CD4-positive, alpha-beta T cell treated with Interleukin-6 at 100 ng/mL for 8 hours (primary cell): ENCODE results near the gene SLIT3.
"Not testable (repeated sequence)": the region's sequence is repeated elsewhere in the genome, so short reads cannot be mapped to it uniquely, and the experiment has no call there.

Experiments used
- DNase-seq: peaks from one replicate; pipeline ENCODE4 v3.0.0-alpha.2; 2020; ENCODE audit warnings: mixed read lengths, low spot score

The SLIT3 gene

DNA sequence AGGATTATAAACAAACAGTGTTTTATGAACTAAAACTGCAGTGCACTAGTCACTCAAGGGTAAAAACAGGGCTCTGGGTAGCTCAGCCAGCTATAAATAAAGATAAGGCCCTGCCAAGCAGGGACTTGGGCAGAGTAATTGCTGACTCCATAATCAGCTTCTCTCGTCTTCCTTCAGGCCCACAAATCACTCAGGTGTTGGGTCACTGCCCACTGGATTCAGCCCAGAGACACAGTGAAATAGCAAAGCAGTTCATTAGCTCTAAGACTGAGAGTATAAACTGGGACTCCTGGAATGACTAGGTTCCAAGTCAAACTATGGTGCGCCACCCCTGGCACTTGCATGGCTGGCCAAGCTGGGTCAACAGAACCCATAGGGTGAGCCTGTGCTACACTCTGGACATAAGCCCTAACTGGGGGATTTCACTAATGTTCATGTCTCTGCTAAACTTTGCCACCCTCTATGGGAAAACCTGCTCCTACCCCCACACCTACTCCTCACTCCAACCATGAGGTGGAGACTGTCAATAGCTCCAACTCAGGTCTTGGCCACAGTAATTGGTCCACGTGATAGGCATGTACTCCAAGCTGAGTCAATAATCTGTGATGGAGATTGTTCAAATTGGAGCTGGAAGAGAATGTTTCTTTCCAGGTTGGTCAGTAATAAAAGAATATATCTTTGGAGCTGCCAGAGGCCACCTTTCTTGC lies 158.5 kb downstream of the SLIT3 start:
- no peak for DNase-seq

DNA sequence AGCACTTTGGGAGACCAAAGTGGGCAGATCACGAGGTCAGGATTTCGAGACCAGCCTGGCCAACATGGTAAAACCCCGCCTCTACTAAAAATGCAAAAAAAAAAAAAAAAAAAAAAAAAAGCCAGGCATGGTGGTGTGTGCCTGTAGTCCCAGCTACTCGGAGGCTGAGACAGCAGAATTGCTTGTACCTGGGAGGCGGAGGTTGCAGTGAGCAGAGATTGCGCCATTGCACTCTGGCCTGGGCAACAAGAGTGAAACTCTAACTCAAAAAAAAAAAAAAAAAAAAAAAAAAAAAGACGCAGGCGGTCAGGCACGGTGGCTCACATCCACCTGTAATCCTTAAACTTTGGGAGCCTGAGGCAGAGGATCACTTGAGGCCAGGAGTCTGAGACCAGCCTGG lies 160.7 kb downstream of the SLIT3 start:
- not testable (repeated sequence) for DNase-seq

DNA sequence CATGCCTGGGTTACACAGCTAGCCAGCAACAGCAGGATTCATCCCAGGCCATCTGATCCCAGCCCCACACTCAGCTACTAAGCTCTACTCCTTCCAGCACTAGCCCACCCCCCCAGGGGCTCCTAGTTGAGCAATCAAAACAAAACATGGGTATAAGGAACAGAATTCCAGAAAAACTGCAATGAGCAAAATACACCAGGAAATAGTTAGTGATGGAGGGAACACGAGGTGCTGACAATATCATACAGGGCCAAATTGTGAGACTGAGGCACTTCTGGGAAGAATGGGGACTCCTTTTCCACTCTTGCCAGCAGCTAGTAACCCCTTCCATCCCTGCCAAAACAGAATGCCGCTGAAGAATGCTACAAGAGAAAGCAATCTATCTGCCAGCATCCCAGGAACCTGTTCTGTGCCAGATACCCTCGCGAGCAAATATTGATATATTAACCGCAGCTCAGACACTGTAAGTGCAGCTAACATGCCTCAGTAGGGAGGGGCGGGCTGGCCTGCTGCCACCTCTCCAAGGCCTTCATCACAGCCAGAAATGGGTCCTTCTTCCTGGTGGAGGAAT lies 161.4 kb downstream of the SLIT3 start:
- DNase-seq = no peak

DNA sequence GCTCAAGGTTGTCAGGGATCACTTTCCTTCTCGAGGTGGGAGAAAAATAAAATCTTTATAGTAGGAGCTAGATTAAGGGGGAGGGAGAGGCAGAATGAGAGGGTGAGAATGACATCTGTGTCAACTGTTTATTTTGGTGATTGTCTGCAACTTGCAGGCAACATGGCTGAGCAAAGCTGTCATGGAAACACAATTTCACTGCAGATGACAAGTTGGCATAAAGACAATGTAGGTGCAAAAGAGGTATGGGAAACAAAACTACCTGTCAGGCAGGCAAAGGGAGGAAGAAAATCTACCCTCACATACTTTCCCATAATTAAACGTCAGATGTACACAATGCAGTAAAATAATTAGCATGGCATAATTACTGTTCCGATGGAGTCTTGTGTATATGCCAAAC lies 167.4 kb downstream of the SLIT3 start:
- no peak for DNase-seq

DNA sequence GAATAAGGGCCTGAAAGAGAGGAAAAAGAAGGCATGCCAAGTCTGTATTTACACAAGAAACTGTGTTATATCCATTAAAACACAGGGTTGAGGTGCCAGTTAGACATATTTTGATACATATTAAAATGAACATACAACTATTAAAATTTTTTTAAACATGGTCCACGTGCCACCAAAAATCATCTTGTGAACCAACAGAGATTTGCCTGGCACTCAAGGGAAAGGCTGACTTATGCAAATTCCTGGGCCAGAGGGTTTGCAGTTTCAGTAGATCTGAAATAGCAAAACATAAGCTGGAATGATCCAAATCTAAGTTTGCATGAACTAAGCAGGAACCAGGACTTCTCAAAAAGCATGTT lies 168.7 kb downstream of the SLIT3 start:
- DNase-seq = no peak

DNA sequence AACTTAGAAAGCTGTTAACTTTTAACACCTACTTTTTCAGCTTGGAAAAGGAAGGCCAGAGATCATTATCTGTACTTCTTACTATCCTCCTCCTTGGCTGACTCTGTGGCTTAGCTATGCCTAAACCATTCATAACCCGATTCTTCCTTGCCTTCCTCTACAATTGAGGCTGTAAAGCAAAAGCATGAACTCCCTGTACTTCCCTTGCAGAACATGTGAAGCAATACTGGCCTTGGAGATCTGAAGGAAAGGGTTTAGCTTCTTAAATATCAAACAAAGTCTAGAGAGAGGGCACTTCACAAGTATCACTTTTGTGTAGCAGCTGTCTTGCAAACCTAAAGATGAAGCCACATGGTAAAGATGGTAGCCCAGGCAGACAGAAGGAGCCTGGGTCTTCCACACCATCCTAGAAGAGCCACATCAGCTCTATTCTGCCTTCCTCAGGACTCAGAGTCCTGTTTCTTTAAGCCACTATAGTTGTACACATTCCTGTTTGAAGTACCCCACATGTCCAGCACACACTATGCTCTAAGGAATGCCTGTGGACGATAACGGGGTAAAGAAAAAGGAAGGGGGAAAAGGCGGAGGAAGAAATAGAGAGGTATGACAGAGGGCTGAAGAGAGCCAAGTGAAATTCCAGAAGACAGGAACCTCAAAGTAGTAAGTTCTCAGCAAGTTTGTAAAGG lies 169.2 kb downstream of the SLIT3 start:
- no peak for DNase-seq

DNA sequence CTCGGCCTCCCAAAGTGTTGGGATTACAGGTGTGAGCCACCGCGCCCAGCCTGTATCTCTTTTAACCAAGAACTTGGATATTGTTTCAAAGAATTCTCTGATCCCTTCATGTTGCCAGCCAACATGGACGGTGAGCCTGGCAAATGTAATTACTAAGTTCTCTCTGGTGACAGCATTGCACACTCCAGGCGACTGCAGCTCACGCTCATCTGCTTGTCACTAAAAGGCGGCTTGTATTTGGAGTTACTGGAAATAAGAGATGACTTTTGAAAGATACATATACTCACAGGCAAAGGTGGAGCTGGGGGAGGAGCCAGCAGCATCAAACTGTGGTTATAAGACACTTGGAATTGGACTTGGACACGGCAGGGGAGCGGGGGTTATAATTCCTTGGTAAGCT lies 172.3 kb downstream of the SLIT3 start:
- DNase-seq = no peak

DNA sequence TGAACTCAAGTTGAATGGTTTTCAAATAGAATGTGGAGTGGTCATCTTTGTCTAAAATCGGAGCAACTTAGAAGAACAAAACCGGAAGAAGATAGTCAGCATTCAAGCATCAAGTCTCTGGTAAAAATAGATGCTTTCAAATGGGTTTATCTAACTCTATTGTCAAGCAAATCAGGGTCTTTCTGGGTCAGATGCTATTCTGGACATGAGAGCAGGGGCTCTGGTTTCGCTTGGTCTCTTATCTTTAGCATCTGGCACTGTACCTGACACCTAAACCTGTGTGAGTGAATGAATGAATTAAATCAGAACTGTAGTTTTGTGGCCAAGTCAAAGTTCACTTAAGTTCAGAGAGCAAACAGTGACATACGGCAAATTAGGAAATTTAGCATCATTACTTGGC lies 173.5 kb downstream of the SLIT3 start:
- no peak for DNase-seq

DNA sequence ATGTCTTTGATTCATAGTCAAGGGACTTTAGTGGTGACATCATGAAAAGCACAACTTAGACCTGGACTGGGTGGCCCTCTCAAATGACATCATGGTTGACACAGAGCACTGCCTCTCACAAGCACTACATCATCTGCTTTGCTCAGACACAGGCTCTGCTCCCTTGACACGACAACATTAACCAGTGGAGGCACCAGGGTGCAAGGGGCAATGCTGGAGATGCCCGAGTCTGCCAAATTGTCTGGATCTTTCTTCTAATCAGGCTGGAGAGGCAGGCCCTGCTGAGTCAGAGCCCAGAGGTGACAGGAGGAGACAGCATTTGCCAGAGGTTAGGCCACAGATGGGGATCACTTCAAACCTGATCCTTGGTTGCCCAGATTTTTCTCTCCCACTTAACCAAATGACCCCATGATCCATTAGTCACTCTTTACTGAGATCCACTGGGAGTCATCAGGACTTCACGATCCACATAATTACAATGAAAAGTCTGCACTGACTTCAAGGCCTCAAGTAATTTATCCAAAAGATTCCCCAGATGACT lies 174.4 kb downstream of the SLIT3 start:
- no peak for DNase-seq

DNA sequence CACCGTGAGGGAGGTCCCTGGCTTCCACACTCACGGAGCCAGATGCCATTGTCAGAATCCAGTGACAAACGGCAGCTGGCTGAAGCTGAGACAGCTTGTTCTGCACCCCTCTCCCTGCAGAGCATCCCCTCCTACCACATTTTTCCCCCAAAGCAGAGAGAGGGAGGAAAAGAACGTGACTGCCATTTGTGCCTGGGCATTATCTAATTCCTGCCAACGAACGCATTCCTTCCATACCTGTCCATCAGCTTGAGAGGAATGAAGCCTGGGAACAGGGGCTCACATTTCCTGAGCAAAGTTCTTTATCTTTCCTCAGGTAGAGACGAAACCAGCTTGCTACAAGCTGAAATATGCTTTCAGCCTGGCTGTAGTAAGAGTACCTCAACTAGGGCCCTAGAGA lies 175.4 kb downstream of the SLIT3 start:
- DNase-seq = no peak

DNA sequence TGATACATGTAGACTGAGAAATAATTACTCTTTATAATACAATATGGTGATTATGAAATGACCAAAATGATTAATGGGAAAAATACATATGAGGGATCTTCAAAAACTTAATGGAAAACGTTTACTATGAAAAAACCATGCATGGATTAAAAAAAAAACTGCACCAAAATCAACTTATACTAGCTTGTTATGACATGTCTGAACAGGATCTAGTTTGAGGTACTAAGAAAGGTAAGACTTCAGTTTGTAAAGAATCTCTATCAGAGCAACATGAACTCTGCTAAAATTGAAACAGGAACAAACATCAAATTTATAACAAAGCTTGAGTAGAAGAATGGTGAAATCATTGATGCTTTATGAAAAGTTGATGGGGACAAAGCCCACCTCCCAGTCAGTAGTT lies 178.0 kb downstream of the SLIT3 start:
- no peak for DNase-seq

DNA sequence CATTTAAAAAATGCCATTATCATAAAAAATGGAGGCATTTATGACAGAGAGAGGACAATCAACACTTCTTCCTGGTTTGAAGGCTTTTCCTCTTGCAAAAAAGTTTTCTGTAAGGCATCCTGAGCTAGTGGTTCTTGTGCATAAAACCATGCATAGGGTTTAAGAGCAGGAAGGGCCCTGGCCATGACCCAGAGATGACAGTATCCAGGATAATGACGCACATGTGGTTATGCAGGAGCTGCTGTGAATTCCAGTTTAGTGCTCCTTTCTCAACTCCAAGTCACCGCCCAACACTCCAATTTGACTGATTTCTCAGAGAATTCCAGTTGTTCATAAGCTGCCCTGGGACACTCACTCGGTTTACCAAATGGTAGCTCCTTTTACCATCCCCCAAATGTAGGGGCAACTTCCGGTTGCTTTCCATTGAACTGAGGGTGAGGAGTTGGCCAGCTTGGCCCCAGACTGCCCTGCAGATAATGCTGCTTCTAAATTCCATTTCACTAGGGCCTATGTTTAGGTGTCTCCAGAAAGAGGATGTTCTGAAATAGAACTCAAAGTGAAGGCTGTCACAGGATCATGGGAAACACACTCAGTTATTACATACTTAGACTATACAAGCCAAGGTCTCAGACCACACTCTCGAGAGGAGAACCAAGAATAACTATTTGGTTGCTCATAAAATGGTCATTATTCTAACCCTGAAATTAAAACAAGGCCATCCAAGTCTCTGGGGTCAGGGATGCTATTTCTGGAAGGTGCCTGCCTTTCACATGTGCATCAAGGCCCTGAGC lies 179.1 kb downstream of the SLIT3 start:
- no peak for DNase-seq

DNA sequence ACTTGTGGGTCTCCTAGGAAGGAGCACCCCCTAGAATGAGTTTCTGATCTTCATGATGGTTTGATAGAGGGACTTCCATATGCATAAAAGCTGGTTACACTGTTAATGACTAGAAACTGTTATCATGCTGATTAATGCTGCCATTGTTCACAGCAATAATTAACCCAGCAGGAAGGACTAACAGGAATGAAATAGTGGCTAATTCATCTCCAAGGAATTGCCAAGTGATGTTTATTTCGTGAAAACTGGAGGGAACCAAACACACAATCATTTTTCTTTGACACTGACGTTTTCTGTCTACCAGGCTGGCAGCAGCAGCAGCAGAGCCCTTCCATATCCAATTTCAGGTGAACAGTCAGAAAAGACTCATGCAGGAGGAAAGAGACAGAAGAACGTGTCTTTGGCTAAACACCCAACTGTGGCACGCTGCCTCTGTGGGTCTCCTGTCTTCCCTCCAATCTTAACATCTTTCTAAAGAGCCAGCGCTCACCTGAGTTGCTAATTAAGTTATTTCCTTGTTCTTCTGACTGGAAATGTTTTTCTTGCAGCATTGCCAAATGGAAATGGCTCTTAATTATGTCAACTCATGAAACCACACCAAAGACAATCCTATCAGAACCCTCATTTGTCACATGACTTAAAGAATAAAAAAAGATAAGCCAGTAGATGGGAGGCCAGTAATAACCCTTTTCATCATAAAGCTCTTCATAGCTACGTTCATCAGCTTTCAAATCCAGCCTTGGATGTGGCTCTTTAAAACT lies 181.5 kb downstream of the SLIT3 start:
- no peak for DNase-seq

DNA sequence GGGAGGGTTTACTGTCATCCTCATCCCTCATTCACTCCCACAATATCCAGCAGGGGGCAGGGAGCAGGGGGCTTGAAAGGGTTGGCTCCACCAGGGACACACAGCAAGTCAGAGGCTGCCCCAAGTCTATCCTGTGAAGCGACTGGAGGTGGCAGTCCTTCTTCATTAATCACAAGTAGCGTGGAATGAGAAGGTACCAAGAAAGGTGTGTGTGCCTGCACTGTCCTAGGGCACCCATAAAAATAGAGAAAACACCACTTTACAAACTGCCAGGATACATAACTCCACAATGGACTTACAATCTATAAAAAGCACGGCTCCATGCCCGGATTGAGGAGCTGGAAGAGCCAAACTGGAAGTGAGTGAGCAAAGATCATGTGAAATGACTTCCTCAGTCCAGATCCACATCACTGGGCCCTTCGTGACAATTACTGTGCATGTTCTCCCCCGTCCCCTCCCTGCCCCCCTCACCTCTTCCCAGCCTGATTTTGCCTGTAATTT lies 183.9 kb downstream of the SLIT3 start:
- DNase-seq = no peak

DNA sequence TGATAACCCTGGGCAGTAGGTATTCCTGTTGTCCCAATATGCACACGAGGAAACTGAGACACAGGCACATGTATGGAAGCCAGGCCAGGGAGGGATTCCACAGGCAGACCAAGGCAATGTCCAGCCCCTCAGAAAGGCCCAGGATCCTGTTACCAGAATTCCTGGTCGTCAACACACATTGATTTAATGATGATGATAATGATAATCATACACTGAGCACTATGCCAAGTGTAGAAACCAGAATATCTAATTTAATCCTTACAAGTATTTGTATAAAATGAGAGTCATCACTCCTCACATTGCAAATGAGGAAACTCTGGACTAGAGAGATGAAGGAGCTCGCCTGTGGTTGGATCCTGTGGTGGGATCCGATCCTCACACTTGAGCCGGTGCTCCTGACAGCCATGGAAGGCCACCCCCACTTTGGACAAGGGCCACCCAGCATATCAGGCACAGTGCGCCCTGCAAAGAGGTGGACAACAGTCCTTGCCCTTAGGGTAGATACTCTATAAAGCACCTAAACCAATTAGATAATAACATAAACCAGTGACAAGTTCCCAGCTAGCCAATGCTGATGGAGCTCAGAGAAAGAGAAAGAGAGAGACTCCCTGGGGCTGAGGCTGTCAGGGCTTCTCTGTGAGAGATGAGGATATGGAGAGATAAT lies 185.3 kb downstream of the SLIT3 start:
- no peak for DNase-seq

DNA sequence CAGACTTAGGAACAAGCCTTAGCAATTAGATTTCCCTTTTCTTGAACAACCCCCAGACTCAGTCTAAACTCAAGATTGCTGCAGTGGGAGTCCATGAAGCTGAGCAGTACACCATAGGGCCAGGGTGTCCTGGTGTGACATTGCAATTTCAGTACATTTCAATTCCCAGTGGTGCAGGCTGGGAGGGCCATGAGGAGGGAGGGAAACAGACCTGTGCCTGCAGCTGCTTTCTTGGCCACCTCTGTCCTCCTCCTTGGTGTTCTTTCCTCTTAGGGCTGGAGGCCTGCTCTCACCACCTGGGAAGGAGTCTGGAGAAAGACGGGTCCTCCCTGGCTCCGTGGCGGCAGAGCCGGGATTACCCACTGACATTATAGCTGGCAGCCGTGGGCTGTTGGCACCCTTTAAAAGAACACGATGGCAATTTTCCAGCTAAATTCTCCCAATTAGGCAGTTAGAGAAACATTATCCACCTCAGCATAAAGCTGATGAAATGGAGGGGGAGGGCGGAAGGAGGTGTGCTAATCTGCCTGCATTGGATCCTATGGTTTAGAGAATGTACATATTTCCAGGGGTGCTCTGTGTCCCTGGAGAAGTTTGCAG lies 186.4 kb downstream of the SLIT3 start:
- DNase-seq = no peak

DNA sequence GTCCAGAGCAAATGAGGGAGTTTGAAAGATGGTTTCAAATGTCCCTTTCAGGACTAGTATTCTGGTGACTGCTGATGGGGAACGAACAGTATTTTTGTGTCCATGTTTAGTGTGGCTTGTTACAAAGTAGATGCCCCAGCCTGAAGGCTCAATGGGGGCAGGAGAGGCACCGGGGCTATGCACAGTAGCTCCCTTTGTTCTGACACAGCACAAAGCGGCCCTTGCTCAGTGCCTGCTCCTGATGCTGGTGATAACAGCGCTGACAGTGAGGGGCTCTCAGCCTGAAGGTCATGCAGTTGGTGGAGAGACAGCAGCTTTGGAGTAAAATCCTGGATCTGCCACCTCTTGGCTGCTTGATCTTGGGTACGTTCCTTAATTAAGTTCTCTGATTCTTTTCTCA lies 188.9 kb downstream of the SLIT3 start:
- DNase-seq = no peak

DNA sequence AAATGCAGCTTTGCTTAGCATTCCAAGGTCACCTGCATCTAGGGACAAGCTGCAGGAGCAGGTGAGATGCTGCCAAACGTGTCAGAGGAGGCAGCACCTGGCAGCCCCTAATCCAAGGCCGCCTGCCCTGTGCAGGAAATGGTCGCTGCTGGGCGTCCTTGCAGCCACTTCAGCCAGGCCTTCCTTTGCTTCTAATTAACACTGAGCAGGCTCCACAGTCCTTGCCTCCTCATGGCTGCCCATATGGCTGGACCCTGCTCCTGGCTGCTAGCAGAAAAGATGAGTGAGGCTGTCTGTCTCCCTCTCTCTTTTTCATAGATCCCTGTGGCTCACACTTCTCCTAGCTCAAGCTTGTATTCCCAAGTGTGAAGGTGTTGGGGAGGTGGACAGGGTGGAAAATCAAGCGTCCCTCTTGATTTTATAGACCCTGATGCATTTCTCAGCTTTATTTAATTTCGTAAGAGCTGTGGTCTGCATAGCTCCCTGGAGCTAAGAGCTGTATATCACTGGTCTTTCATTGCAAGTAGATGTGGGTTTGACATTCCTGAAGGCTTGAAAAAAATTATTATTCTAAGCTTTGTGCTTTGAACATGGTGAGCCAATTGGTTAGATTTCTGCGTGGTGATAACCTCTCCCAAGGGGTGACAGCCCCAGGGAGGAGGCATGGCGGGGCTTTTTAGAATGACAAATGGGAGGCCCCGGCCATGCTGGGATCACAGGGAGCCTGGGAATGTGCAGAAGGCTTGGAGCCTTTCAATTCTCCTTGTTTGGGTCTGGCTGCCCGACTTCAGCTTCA lies 193.8 kb downstream of the SLIT3 start:
- no peak for DNase-seq

DNA sequence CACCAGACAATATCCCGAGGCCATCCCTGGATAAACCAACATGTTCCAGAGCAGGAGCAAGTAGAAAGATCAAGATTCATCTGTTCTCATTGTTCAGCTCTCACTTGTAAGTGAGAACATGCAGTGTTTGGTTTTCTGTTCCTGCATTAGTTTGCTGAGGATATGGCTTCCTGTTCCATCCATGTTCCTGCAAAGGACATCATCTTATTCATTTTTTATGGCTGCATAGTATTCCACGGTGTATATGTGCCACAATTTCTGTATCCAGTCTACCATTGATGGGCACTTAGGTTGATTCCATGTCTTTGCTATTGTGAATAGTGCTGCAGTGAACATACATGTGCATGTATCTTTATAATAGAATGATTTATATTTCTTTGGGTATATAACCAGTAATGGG lies 195.4 kb downstream of the SLIT3 start:
- DNase-seq = not testable (repeated sequence)
